D721Med (cell line): Measurements from ENCODE around the gene ITIH6.
"Not testable (repeated sequence)": the region's sequence is repeated elsewhere in the genome, so short reads cannot be mapped to it uniquely, and the experiment has no call there.

Source experiments
- DNase-seq: peaks from one replicate; pipeline ENCODE4 v3.0.0; 2011; ENCODE audit warnings: low spot score; ENCODE audit not compliant: insufficient read length
- FAIRE-seq: peaks from 2 replicates; lab custom pipeline; 2011; peaks lifted over from hg19 to GRCh38; lab: Jason Lieb, UNC
- CTCF ChIP-seq: IDR thresholded peaks from 2 replicates; pipeline ENCODE4 v1.5.1; 2012; ENCODE audit warnings: mild to moderate bottlenecking, control low read depth; ENCODE audit not compliant: insufficient read depth; ENCODE audit errors: missing control alignments

The ITIH6 gene

DNA sequence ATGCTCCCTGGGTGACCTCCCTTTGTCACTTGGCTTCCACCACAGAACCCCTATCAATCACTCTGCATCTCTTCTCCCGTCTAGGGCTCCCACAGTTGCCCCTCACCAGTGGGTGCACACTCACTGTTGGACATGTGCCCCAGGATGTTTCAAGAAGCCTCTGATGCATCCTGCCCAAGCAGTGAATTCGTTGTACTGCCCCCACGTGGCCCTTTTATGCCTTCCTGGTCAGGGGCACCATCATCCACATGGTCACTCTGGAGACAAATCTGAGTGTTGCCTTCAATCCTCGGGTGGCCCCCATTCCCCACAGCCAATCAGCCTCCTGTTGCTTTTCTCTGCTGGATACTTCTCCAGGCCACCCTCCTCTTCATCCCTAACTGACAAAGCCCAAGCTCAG, 12.2 kb downstream of the ITIH6 start:
- FAIRE-seq (no peak), DNase-seq (no peak)
- TF ChIP-seq CTCF, result no peak

DNA sequence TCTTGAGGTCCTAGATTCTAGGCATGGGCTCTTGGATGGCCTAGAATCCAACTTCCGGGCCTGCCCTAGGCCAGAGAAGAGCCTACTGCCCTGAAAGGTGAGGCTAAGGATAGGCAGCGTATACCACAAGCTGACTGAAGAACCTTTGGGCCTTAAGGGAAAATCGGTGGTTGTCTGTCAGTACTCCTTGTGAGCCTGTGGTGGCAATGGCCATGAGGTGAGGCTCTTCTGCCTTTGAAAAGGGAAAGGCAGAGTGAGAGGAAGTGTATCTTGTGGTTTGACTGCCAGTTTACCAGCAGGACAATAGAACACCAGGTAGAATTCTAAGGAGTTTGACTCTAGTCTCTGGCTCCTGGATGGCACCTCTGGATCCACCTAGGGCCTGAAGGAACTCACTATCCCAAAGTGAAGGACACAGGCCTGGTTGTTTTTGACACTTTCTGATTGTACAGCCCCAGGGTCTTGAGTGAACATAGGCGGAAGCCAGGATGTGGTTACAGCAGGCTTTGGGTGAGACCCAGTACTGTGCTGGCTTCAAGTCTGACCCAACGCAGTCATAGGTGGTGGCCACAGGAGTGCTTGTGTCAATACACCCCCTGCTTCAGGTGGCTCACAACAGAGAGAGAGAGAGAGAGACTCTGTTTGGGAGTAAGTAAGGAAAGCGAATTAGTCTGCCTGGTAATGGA, 20.9 kb downstream of the ITIH6 start:
- no peak for TF ChIP-seq CTCF
- FAIRE-seq (no peak), DNase-seq (no peak)

DNA sequence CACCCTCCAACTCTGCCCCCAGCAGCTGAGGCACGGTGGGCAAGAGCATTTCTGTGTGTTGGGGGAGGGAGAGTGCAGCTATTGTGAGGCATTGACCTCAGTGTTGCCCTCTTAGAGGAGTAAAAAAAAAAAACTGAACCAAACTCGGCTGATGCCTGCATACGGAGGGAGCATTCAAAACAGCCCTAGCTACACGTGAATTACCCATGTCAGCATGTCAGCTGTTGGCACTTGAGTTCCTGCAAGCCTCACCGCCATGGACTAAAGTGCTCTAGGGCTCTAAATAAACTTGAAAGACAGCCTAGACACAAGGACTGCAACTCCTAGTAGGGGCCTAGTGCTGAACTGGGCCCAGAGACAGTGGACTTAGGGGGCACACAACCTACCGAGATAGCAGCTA, 22.0 kb downstream of the ITIH6 start:
- FAIRE-seq, result no peak
- TF ChIP-seq CTCF, result no peak

GRCh38 chrX:54774391-54775094, 23.5 kb downstream of the ITIH6 start:
- not testable (repeated sequence) for FAIRE-seq, DNase-seq

More for the DNA sequence above, 22.0 kb downstream of the ITIH6 start:
- DNase-seq, result no peak

GRCh38 chrX:54758114-54759055, 39.7 kb downstream of the ITIH6 start:
- FAIRE-seq (no peak), DNase-seq (no peak)
- no peak for TF ChIP-seq CTCF

GRCh38 chrX:54754854-54755253, 43.2 kb downstream of the ITIH6 start:
- FAIRE-seq (no peak), DNase-seq (no peak)
- no peak for TF ChIP-seq CTCF

DNA sequence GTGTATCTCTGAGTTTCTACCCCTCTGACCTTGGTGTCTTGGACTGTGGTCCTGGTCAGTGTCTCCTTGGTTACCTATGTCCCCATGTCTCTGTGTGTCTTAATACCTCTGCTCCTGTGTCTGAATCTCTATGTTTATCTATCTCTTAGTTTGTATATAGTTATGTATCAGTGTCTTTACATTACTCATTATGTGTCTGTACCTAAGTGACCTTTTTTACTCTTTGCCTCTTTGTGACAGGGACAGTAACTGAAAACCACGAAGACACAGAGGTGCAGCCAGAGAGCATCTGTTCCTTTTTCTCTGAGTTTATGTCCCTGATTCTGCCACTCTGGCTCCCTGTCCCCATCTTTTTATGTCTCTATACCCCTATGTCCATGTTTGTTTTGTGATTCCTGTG, 49.4 kb downstream of the ITIH6 start:
- DNase-seq (no peak), FAIRE-seq (no peak)
- TF ChIP-seq CTCF, result no peak
